ENCODE data around the gene FGD2.

- no peak for TF ChIP-seq RCOR1 (IDR thresholded peaks at IDR 0.05; ENCODE audit: borderline replicate concordance in 1 of 2, low read depth in 2 of 2, low read length in 2 of 2)
- no peak for TF ChIP-seq POLR2A (conservative IDR thresholded peaks at IDR 0.05)
- TF ChIP-seq, protein P1, sequence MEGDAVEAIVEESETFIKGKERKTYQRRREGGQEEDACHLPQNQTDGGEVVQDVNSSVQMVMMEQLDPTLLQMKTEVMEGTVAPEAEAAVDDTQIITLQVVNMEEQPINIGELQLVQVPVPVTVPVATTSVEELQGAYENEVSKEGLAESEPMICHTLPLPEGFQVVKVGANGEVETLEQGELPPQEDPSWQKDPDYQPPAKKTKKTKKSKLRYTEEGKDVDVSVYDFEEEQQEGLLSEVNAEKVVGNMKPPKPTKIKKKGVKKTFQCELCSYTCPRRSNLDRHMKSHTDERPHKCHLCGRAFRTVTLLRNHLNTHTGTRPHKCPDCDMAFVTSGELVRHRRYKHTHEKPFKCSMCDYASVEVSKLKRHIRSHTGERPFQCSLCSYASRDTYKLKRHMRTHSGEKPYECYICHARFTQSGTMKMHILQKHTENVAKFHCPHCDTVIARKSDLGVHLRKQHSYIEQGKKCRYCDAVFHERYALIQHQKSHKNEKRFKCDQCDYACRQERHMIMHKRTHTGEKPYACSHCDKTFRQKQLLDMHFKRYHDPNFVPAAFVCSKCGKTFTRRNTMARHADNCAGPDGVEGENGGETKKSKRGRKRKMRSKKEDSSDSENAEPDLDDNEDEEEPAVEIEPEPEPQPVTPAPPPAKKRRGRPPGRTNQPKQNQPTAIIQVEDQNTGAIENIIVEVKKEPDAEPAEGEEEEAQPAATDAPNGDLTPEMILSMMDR (IDR thresholded peaks at IDR 0.05 in 2 of 3, conservative IDR thresholded peaks at IDR 0.05 in 1 of 3; ENCODE audit: insufficient read depth in 2 of 3, low read depth in 1 of 3, low read length in 3 of 3): no peak
Observed at GRCh38 chr6:36976931-36977330, 28.5 kb upstream of the FGD2 start.
